GM19043 (cell line): ENCODE results near the gene SRGAP2B.
"Not testable (repeated sequence)": the region's sequence is repeated elsewhere in the genome, so short reads cannot be mapped to it uniquely, and the experiment has no call there.

Source experiments
- ATAC-seq: cut with Tn5 transposase; IDR thresholded peaks from one replicate; pipeline ENCODE4 v1.9.1; 2021; ENCODE audit warnings: low read depth; ENCODE audit not compliant: unreplicated experiment

SRGAP2B gene

DNA sequence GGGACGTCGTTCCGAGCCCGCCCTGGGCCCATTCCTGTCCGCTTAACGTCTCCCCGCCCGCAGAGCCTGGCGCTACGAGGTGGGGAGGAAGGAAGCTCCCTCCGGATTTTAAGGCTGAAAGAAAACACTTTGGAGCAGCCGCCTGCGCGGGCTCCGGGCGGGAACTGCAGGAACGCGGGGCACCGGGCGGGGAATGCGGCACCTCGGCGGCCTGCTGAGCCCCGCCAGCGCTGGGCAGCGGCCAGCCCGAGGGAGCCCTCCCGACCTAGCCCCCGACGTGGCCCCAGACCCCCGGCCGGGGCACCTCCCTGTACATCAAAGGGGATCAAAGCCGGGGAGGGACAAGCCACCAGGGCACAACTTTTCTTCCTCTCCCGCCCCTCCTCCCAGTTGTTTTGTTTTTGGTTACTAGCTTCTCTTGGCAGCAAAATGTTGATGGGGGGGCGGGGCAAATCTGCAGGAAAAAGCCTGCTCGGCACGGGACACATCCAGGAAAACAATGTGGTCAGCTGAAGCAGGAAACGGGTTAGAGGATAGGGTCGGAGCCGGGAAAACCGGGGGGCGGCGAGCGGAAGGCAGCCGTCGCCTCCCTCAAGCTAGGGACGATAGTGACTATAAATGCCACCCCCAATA, 1.5 kb downstream of the SRGAP2B start:
- not testable (repeated sequence) for ATAC-seq

DNA sequence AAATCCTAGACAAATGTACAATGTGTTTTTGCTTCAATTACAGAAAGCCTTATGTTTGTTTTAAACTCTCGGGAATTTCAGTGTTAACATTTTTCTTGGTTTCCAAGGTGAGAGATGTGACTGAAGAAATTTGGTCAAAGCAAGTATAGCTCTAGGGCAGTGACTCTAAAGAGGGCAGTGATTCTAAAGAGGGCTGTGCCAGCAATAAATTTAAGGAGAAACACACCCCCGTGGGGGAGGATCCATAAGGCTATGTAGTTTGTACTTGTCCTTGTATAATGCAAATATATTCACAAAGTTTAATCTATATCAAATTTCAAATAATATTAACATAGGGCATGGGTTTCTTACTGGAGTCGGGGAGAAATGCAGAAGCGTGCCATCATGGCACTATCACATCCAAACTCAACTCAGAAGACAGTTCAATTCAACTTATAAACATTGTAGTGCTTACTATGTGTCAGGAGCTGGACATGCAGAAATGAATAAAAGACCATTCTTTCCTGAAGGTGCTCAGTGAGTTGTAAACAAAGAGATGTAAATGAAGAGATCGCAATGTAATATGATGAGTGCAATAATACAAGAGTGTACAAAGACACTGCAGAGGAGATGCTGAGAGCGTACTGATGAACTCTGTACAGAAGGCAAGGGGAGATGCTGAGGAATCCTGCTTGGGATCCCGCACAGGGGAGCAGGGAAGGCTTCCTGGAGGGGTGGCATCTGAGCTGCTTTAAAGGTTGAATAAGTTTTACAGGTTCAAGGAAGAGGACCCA, 12.5 kb downstream of the SRGAP2B start:
- not testable (repeated sequence) for ATAC-seq

DNA sequence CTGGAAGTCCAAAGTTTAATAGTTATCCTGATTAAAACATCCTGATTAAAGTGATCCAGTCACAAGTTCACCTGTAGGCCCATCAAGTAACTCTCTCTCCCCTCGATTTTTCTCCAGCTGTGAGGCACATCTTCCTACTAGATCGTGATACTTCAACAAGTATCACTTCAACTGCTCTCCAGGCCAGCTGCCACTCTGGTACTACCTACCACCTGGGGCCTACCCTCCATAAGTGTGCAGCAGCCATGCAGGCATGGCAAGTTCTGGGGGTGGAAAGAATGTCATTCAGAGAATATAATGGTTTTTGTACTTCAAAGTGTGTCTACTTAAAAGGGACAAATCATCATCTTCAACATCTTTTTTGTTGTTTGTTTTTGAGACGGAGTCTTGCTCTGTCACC, 14.9 kb downstream of the SRGAP2B start:
- not testable (repeated sequence) for ATAC-seq

- ATAC-seq: not testable (repeated sequence)
Measured at GRCh38 chr1:145079737-145080136, 15.4 kb downstream of the SRGAP2B start.

- not testable (repeated sequence) for ATAC-seq
Measured at GRCh38 chr1:145078787-145079370, 16.2 kb downstream of the SRGAP2B start.

- ATAC-seq: not testable (repeated sequence)
Measured at GRCh38 chr1:145077872-145078786, 17.0 kb downstream of the SRGAP2B start.

DNA sequence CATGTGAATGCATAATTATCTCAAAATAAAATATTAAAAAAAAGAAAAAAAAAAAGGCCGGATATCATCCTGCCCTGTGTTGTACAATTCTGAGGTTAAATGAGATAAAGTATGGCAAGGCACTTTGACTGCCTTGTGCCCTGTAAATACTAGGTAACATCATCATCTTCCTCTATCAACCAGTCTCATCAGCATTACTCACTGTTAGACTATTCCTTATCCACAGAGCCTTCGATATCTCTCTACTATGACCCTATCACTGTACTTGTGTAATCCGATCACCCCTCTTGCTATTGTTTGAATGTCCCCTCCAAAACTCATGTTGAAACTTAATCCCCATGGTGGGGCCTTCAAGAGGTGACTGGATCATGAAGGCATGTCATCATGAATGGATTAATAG, 18.3 kb downstream of the SRGAP2B start:
- not testable (repeated sequence) for ATAC-seq

DNA sequence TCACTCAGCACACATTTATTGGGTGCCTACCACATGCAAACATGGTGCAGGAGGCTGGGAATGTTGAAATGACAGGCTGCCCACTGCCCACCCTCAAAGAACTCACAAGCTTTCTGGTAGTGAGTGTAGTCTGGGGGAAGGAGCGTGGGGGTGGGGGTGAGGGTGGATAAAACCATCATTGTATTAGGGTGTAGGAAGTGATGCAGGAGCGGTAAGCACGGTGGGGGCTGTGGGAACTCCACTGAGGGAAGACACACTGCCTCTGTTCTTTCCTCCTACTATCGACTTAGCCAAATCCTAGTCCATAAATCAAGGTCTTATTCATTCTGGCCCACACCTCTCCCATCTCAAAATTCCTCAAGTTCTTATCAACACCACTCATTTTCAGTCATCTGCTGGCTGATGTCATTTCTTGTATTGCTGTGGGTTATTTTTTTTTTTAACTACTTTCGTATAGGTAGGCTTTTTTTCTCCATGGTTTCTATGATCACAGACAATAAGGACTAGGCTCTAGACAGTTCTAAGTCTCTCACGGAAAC, 21.0 kb downstream of the SRGAP2B start:
- not testable (repeated sequence) for ATAC-seq

DNA sequence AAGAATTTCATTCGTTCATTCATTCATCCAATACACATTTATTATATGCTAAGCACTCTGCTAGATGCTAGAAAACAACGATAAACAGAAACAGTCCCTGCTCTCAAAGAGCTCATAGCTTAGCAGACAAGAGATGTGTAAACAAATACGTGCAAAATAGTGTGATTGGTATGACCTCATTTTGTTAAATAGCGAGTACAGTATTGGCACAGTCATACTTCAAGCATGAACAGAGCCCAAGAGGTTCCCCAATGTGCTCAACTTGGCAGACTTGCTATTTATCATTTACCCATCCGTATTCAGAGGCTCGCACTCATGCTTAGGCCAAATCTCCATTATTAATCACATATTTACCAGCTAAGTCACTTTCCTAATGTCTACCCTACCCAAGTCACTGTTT, 23.6 kb downstream of the SRGAP2B start:
- ATAC-seq: not testable (repeated sequence)

GRCh38 chr1:145066486-145066885, 28.6 kb downstream of the SRGAP2B start:
- not testable (repeated sequence) for ATAC-seq

DNA sequence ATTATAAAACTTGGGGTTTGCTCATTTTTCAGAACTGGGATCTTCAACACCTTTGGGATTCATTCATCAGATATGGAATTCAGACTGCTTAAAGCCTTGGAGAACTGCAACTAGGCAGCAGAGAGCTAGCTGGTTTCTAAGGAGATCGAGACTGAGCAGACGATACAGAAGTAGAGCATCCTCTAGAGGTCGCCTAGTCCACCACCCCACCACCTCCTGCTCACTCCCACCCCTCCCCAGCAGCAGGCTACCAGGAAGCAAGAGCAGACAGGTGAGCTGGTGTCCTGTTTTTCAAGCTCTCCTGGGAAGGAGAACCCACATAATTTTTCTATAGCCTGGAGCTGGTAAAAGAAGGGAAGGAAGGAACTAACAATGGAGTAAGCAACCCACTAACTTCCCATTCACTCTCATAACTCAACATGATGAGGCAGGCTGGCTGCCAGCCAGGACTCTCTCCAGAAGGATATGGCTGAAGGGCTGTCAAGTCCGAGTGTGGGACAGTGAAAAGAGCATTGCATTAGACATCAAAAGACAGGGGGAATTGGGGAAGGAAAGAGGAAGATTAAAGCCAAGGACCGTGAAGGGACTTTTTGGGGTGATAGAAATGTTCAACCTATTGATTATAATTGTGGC, 29.8 kb downstream of the SRGAP2B start:
- ATAC-seq: not testable (repeated sequence)

GRCh38 chr1:145063941-145064648, 31.0 kb downstream of the SRGAP2B start:
- not testable (repeated sequence) for ATAC-seq

- not testable (repeated sequence) for ATAC-seq
Measured at GRCh38 chr1:145063285-145063684, 31.8 kb downstream of the SRGAP2B start.

DNA sequence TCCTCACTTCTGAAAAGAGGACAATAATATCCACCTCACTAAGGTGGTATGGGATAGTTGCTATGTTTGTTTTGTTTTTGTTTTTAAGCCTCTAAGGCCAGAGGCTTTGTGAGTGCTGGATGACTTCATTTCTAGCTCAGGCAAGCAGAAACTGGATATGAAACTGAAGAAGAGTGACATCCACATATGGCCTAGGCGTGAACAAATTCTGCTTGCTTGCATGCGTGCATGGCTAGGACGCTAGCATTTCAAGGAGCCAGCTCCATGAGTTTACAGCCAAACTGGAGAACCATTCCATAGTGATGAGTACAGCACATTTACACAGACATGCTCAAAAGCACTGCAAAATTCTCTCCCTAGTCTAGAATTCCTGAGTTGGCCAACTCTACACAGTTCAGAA, 36.9 kb downstream of the SRGAP2B start:
- ATAC-seq: not testable (repeated sequence)

DNA sequence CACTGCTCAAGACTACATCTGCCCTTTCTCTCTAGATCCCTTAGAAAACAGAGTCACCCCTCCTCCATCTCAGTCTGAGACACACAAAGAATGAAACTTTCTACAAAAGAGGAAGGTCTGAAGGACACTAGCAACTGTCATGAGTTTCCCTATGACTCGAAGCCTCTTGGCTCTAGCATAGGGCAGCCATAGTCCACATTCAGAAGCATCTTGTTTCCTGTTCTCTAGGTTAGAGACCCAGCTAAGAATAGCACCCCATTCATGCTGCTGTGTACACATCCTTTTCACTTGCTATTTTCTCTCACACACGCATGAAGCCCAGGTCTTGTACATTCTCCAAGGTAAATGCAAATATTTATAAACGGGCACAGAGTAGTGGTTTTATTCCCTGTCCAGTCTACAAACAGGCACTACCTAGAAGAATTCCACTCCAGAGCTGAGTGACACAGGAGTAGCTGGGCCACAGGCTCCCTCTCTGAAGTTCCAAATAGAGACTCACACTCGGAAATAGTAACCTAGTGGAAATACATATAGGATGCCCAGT, 39.8 kb downstream of the SRGAP2B start:
- ATAC-seq: peak; percentile 100

DNA sequence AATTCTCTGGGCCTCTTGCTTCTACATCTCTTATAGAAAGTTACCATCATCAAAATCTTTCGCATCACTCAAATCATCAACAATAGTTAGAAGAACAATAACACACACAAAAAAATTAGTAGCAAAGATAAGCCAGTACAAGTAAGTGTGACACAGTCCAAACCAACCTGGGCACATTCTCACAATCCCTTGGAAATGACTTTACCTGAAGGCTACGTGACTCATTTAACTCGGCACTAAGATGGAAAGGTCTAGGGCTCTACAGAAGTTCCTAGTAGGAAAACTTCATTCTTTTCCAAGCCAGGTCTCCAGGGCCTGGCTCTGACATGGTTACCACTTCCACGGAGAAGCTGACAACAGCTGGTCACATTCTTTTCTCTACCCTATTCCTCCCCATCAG, 41.7 kb downstream of the SRGAP2B start:
- ATAC-seq: not testable (repeated sequence)

DNA sequence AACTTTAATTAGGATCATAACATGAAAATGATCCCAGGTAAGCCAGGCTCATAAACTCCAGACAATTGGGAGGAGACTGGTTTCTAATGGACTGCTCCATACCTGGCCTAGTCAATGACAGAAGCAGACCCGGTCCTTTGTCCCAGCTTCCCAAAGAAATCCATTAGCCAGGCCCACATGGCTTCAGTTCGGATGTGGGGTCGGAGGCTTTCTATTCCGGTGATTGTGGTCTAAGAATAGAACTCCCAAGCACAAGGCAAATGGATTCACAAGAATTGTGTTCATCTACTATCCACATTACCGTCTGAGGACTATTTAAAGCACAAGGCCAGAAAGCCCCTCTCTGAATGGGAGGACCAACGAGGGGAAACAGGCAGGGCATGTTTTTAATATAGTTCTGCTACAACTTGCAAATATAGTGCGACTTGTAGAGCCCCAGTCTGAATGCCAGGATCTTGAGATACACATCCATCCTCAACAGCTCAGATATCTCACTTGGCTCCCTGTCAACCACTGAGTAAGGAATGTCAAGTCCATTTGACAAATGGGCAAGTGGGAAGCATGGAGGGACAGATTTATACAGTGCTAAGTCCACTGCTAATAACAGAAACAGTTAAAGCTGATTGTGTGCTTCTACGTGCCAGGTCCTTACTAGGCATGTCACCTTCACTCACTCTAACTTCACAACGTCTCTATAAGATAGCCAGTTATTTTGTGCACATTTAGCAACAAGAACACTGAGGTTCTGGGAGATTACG, 42.9 kb downstream of the SRGAP2B start:
- ATAC-seq: not testable (repeated sequence)

GRCh38 chr1:145048181-145048856, 46.8 kb downstream of the SRGAP2B start:
- not testable (repeated sequence) for ATAC-seq
